D341Med (cell line): ENCODE measurements around the gene AUNIP.
"Not testable (repeated sequence)": the region's sequence is repeated elsewhere in the genome, so short reads cannot be mapped to it uniquely, and the experiment has no call there.

Experiments
- DNase-seq: peaks from one replicate; pipeline ENCODE4 v3.0.0; 2012; ENCODE audit warnings: low spot score

Gene AUNIP

GRCh38 chr1:25864434-25864833 lies 5.2 kb upstream of the AUNIP start:
- no peak for DNase-seq

DNA sequence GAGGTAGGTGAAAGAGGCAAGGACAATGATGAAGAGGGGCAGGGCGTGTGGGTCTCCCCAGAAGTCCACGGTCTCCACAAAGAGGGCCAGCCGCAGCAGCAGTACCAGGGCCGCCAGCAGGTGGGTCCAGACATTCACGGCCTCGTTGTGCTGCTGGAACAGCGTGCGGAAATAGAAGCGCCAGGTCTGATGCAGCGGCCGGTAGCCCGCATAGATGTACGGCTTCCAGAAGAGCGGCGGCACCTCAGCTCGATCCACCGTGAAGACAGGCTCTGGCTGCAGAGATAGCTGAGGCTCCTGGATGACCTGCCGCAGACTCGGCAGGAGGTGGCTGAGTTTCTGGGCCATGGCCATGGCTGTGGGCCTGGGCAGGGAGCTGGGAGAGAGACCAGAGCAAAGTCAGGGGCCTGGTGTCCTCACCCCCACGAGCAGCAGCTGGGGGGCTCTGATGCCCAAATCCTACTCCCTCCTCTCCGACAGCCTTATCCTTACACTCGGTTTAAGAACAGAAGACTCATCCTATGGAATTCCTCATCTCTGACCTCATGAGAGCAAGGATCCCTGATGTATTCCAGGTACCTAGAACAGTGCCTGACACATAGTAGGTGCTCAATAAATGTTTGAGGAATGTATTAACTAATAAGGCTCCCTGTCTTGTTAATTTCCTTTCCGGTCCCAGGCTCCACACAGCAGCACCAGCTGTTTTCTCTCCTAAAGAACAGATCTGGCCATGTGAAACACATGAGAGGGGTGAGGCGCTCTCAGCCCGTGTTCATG lies 4.4 kb upstream of the AUNIP start:
- peak; percentile 24 for DNase-seq

DNA sequence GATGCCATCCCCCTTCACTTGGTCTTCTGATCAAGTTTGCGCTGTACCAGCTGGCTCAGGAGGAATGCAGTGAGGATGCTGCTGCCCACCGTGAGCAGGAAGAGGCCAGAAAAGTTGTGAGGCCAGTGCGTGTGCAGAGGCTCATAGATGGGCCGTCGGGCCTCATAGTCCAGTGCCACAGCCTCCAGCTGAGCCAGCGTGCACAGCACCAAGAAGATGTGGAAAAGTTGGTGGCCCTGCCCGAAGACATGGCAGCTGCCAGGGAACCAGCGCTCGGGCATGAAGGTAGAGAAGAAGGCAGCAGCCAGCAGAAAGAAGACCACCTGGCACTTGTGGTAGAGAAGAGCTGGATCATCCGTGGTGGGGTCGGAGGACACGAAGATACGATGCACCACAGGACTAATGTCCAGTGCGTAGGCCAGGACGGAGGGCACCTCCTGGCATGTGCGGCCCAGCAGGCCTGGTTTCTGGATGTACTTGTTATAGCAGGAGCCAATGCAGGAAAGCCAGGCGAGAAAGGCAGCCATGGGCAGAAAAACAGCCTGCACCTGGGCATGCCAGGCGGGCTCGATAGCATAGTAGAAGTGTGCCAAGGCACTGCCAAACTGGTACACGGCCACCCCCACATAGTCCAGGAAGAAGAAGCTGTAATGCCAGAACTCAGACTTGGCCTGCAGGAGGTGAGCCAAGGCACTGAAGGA lies 3.7 kb upstream of the AUNIP start:
- no peak for DNase-seq

DNA sequence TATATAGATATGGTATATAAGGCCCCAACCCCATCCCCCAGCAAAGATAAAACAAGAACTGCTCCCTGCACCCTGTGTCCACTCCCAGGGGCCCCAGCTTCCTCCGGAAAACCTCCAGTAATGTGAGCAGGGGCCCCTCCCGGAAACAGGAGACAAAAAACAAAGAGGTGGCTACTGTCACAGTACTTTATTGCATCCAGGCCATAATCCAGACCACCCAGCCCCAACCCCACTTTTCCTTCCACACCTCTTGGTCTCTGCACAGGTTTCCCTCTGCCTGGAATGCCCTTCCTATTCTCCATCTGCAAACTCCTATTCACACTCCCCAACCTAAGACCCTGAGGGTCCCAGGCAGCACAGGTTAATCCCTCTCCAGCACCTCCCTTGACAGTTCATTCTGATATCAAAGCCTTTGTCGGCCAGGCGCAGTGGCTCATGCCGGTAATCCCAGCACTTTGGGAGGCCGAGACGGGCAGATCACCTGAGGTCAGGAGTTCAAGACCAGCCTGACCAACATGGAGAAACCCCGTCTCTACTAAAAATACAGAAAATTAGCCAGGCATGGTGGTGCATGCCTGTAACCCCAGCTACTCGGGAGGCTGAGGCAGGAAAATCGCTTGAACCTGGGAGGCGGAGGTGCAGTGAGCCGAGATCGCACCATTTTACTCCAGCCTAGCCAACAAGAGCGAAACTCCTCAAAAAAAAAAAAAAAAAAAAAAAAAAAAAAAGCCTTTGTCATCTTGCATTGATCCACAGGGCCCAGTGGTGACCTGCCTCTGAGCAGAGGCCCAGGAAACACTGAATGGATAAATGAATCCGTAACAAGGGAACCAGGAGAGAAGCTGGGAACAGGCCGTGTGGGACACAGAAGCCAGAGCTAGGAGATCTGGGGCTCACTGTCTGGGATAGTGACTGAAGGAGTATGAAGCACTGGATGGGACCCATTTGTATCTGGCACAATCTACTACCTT lies 2.3 kb upstream of the AUNIP start:
- peak; percentile 12 for DNase-seq

DNA sequence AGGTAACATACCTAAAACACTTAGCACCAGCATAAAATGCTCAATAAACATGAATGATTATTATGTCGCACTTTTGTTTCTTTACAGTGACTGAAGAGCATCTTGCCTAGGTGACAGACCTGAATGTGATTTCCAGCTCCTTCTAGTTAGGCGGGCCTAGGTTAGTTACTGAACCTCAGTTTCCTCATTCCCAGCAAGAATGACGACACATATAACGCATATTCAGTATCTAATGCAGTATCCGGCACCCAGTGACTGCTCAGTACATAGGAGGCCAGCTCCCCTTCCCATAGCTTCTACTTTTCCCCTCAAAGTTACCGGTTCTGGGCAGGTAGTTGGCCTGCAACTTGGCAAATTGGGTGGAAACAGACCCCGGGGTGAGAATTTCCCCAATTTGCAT lies 763 bp downstream of the AUNIP start:
- no peak for DNase-seq

GRCh38 chr1:25856856-25857255 lies 2.4 kb downstream of the AUNIP start:
- no peak for DNase-seq

DNA sequence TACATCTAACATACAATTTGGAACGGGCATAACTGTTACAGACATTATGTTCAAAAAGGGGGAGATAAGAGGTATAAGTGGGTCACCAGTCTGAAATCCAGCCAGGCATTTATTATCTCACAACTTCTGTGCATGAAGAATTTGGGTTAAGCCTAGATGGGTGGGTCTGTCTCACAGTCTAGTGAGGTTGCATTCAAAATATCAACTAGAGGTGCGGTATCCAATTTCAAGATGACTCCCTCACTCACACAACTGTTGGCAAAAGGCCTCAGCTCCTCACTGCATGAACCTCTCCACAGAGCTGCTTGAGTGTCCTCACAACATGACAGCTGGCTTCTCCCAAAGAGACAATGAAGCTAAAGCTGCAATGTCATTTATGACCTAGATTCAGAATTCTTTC lies 4.7 kb downstream of the AUNIP start:
- DNase-seq: no peak

DNA sequence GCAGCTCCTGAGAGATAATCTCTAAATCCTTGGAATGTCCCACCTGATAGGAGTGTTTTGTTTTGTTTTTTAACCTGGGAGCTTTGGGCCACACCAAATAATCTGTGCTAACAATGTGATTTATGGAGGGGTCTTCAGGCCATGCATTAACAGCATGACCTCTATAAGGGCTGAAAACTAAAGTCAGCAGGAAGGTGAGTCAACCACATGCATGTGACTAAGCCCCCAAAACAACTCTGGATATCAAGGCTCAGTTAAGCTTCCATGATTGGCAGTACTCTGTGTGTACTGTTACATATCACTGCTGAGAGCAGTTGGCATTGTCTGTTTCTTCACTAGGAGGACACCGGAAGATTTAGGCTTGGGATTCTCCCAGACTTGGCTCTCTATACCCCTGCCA lies 10.7 kb downstream of the AUNIP start:
- no peak for DNase-seq

DNA sequence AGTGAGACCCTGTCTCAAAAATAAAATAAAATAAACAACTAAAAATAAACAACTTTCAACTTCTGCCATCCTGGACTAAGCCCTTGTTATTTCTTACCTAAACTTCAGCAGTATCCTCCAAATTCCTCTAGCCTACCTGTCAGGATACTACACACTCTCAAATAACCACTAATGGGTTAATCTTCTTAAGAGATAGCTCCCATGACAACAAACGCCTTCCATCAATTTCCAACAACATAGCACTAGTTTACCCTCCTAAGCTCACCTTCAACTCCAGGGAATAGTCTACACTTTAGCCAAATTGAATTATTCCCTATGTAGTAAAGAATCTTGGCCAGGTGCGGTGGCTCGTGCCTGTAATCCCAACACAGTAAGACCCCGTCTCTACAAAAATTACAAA lies 11.3 kb downstream of the AUNIP start:
- DNase-seq: no peak

DNA sequence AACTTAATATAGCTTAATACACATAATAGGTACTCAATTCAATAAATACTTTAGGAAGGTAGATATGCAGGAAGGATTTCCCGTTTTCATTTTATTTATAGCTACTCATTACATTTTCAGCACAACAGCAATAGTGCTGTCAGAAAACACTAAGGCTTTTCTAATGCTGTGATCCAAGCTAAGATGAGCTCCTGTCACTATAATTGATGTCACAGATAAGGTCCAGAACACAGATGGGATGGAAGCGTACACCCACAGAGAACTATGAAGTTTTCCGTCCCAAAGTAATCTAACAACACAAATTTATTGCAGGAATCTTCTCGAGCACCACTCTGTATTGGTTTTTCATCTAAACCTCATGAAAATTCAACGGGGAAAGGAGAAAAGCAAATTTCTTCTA lies 13.6 kb downstream of the AUNIP start:
- no peak for DNase-seq

DNA sequence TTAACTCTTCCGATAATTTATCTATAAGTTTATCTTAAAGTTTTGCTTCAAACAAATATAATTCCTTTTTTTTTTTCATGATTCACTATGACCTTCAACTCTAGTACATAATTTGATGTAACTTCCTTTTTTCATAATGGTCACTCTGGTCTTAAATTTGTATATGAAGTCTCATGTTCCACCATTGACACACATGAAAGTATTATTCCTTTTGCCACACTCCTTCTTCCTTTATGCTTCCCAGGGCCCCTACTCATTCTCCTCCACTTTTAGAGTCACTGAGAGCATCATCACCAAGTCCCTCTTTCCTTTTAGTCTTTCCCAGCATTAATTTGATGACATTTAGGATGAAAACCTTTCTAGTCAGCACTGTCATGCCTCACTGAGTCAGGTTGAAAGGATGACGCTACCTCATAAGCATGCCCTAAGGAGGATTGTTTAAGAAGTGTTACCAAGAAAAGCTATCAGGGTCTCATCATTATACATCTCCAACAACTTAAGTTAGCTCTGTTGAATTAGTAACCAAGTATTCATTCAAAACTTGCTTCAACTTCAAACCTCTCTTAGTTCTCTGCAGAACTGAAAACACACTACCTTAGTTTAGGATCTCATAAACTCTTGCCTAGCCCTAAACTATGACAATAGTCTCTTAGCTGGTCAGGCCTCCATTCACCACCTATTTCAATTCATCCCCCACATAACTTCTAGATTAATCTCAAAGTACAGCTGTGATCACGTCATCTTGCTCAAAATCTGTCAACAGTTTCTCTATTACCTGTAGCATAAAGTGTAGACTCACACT lies 14.5 kb downstream of the AUNIP start:
- DNase-seq: no peak

DNA sequence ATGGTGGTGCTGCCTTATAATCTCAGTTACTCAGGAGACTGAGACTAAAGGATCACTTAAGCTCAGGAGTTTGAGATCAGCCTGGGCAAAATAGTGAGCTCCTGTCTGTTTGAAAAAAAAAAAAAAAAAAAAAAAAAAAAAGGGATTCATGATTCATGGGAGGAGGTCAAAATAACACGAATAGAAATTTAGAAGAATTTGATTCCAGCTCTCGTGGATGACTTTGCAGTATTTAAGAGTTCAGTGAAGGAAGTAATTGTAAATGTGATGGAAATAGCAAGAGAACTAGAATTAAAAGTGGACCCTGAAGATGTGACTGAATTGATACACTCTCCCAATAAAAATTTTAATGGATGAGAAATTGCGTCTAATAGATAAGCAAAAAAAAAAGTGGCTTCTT lies 15.8 kb downstream of the AUNIP start:
- DNase-seq: no peak

DNA sequence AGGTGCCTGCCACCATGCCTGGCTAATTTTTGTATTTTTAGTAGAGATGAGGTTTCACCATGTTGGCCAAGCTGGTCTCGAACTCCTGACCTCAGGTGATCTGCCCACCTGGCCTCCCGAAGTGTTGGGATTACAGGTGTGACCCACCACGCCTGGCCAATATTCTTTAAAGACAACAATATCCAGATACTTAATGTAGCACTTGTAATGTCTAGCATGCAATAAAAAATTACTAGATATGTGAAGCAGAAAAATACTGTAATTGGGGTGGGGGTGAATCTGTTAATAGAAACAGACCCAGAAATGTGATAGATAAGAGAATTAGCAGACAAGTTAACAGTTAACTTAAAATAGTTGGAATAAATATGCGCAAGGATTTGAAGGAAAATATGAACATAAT lies 19.4 kb downstream of the AUNIP start:
- DNase-seq: not testable (repeated sequence)

GRCh38 chr1:25837262-25837875 lies 21.9 kb downstream of the AUNIP start:
- DNase-seq: no peak

DNA sequence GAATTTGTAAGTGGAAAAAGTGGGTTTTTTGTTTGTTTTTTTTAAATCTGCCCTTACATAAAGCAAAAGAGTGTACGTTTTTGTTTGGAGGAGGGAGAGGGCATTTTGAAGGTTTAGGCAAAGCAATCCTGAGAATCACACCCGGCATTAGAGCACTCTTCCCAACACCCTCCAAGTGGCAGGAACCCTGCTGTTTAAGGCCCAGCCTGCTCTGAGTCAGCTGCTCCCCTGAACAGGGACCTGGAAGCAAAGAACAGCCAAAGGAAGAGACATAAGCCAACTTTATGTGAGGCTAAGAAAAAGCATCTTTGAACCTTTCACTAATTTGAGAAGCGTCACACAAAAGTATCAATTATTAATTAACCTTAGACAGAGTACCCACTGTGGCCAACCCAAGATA lies 22.6 kb downstream of the AUNIP start:
- no peak for DNase-seq

DNA sequence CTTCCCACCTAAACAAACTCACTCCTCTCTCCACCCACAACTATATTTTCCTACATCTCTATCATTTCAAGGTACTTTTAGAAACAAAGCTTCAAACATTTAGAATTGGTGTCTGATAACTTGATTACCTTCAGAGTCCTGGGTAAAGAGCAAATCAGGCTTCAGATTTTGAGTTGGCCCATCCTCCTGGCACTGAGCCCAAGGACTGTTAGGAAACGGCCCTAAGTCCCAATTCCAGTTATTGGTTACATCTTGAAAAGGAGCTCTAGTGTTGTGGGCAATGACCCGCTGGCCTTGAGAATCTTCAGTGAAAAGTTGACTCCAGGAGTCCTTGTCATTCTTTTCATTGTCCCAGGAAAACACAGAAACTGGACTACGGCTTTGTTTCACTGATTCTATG lies 24.4 kb downstream of the AUNIP start:
- DNase-seq: no peak

GRCh38 chr1:25833158-25833557 lies 26.1 kb downstream of the AUNIP start:
- no peak for DNase-seq

GRCh38 chr1:25832336-25833037 lies 26.8 kb downstream of the AUNIP start:
- DNase-seq: no peak

- DNase-seq: no peak
These were observed 27.6 kb downstream of the AUNIP start for GRCh38 chr1:25831569-25832196.

- no peak for DNase-seq
These were observed 30.2 kb downstream of the AUNIP start for GRCh38 chr1:25829046-25829445.
